ENCODE results near the gene EWSR1. TPM values are rescaled to one million over a fixed set of nuclear protein-coding genes. Genes with fewer than 3 reads are reported as not detected.

The EWSR1 gene
- total RNA-seq, 2 experiments from 2014 or later, result 329 to 400 TPM

DNA sequence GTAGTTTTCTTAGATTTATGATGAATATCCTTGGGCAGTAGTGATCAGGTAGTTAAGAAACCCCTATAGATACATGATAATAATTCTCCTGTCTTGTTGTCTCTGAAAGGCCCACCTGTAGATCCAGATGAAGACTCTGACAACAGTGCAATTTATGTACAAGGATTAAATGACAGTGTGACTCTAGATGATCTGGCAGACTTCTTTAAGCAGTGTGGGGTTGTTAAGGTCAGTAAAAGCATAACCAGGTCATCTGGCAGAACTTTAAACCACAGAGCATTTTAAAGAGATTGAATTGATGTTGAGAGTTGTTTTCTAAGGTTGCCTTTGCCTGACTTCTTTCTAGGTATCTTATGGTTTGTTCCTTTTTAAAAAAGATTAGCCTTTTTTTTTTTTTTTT, 24.3 kb downstream of the EWSR1 start:
- no peaks in the 10 kb centered on the region for H3K9me3 Mint-ChIP-seq
- H3K27me3 Mint-ChIP-seq, result no peaks in the 10 kb centered on the region
- CTCF ChIA-PET, result interaction anchor here (0.6 to 1.4 kb wide), 2 partner anchors 10 to 13 kb away, joined by 3 to 4 read pairs; no protein-coding TSS in a partner anchor
- peaks cover 2% of the 10 kb centered on the region for H3K4me1 Mint-ChIP-seq
- H3K4me3 Mint-ChIP-seq, result no peak overlapping the region
- POLR2A ChIA-PET, result no interaction called here
- H3K27ac Mint-ChIP-seq, result no peak overlapping the region
- no peak for DNase-seq
- H3K36me3 Mint-ChIP-seq (ENCODE audit: low read depth), result peaks cover 71% of the 10 kb centered on the region

- POLR2A ChIA-PET, result no interaction called here
- peaks cover 55% of the 10 kb centered on the region for H3K36me3 Mint-ChIP-seq (ENCODE audit: low read depth)
- CTCF ChIA-PET, result interaction anchor here (0.7 kb wide), 1 partner anchor 42 kb away, joined by 3 read pairs; no protein-coding TSS in a partner anchor
- no peak overlapping the region for H3K27ac Mint-ChIP-seq
- no peaks in the 10 kb centered on the region for H3K9me3 Mint-ChIP-seq
- no peak overlapping the region for H3K4me3 Mint-ChIP-seq
- DNase-seq, result no peak
- H3K27me3 Mint-ChIP-seq, result no peaks in the 10 kb centered on the region
- no peaks in the 10 kb centered on the region for H3K4me1 Mint-ChIP-seq
These were observed 30.6 kb downstream of the EWSR1 start for GRCh38 chr22:29298641-29299040.

DNA sequence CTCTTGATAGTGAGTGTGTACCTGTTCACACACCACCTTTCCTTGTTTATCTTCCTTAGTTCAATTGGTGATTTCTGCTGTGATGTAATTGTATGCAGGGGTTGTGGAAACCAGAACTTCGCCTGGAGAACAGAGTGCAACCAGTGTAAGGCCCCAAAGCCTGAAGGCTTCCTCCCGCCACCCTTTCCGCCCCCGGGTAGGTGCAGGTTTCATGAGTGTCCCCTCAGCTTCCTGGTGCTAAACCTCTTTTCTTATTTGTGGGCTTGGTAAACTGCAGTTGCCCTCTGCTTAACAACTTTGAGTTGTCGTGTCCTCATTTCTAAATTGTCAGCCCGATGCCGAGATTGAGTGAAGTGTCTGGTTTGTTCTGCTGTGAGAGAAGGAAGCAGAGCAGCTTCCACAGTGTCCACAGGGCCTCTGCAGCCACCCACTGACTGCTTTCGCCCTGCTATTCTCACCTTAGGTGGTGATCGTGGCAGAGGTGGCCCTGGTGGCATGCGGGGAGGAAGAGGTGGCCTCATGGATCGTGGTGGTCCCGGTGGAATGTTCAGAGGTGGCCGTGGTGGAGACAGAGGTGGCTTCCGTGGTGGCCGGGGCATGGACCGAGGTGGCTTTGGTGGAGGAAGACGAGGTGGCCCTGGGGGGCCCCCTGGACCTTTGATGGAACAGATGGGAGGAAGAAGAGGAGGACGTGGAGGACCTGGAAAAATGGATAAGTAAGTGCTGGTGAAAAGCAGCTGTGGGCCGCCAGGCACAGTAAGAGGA, 31.2 kb downstream of the EWSR1 start:
- H3K4me1 Mint-ChIP-seq, result peaks cover 1% of the 10 kb centered on the region
- no peak overlapping the region for H3K4me3 Mint-ChIP-seq
- H3K27ac Mint-ChIP-seq, result no peak overlapping the region
- CTCF ChIA-PET, result no interaction called here
- POLR2A ChIA-PET, result no interaction called here
- peaks cover 55% of the 10 kb centered on the region for H3K36me3 Mint-ChIP-seq (ENCODE audit: low read depth)
- H3K27me3 Mint-ChIP-seq, result peaks cover 1% of the 10 kb centered on the region
- H3K9me3 Mint-ChIP-seq, result no peaks in the 10 kb centered on the region
- DNase-seq, result no peak

DNA sequence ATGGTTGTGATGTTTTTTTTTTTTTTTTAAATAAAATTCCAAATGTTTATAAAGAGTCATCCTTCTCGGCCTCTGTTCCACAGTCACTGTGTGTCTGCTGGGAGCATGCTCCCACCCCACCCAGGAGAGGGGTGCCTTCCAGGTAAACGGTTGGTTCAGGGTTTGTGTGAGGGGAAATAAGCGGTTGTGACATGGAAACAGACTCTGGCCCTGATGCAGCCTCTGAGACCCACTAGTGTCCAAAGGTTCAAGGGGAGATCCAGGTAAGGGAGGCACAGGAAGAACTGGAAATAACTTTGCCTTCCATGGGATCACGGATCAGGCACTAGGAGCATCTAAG, 32.4 kb downstream of the EWSR1 start:
- no peak for DNase-seq
- Mint-ChIP-seq H3K4me3 (no peak overlapping the region), H3K27ac (no peak overlapping the region), H3K9me3 (no peaks in the 10 kb centered on the region), H3K36me3 (ENCODE audit: low read depth) (peaks cover 48% of the 10 kb centered on the region), H3K4me1 (peaks cover 6% of the 10 kb centered on the region), H3K27me3 (peaks cover 9% of the 10 kb centered on the region)
- ChIA-PET POLR2A (no interaction called here), CTCF (interaction anchor here (0.9 kb wide), 1 partner anchor 12 kb away, joined by 3 read pairs; no protein-coding TSS in a partner anchor)

DNA sequence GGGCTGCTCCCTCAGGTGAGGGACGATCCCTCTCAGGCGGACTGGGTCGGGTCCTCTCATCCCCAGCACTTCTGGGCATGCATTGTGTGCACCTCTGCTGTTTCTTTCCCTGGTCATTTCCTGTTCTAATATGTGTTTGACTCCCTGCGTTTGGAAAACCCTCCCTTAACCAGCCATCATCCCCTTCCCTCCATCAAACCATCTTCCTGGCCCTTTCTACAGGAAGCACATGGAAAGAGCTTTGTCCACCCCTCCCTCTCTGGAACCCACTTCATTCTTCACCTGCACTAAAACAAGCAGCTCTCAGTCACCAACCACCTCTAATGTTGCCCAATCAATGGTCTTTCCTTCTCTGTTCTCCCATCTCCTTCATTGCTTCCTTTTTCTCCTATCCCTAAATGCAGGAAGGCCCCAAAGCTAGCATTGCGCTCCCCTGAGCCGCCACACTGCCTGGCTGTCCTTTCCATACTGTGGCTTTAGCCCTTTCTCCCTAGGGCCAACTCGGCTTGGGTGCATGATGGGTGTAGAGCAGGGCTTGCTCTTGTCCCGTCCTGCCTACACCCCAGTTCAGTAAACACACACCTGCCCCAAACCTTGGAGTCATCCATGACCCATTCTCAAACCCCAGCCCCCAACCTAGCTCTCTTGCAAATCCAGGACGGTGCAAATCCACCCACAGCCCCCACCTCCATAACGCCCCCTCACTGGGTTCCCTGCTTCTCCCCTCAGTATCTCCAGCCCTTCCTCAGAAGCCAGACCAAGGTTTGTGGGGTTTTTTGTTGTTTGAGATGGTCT, 32.9 kb downstream of the EWSR1 start:
- DNase-seq, result no peak
- peak overlapping the region; percentile 55 for H3K27ac Mint-ChIP-seq
- H3K9me3 Mint-ChIP-seq, result no peaks in the 10 kb centered on the region
- ChIA-PET POLR2A (interaction anchor here (0.5 kb wide), 1 partner anchor 234 kb away, joined by 3 read pairs; no protein-coding TSS in a partner anchor), CTCF (interaction anchor here (0.9 to 3.6 kb wide), 2 partner anchors 12 to 13 kb away, joined by 3 to 24 read pairs; no protein-coding TSS in a partner anchor)
- no peak overlapping the region for H3K4me3 Mint-ChIP-seq
- peaks cover 12% of the 10 kb centered on the region for H3K27me3 Mint-ChIP-seq
- peaks cover 42% of the 10 kb centered on the region for H3K36me3 Mint-ChIP-seq (ENCODE audit: low read depth)
- peaks cover 9% of the 10 kb centered on the region for H3K4me1 Mint-ChIP-seq

GRCh38 chr22:29301716-29302401, 33.8 kb downstream of the EWSR1 start:
- Mint-ChIP-seq H3K4me3 (no peak overlapping the region), H3K27ac (peak overlapping the region; percentile 54), H3K9me3 (no peaks in the 10 kb centered on the region), H3K36me3 (ENCODE audit: low read depth) (peaks cover 34% of the 10 kb centered on the region), H3K27me3 (peaks cover 17% of the 10 kb centered on the region), H3K4me1 (peaks cover 14% of the 10 kb centered on the region)
- DNase-seq, result no peak
- CTCF ChIA-PET, result interaction anchor here (1.6 to 3.6 kb wide), 2 partner anchors 9 to 11 kb away, joined by 4 to 24 read pairs; no protein-coding TSS in a partner anchor
- POLR2A ChIA-PET, result no interaction called here

GRCh38 chr22:29302402-29302680, 34.3 kb downstream of the EWSR1 start:
- Mint-ChIP-seq H3K27ac (no peak overlapping the region), H3K27me3 (peaks cover 18% of the 10 kb centered on the region)
- POLR2A ChIA-PET, result no interaction called here

DNA sequence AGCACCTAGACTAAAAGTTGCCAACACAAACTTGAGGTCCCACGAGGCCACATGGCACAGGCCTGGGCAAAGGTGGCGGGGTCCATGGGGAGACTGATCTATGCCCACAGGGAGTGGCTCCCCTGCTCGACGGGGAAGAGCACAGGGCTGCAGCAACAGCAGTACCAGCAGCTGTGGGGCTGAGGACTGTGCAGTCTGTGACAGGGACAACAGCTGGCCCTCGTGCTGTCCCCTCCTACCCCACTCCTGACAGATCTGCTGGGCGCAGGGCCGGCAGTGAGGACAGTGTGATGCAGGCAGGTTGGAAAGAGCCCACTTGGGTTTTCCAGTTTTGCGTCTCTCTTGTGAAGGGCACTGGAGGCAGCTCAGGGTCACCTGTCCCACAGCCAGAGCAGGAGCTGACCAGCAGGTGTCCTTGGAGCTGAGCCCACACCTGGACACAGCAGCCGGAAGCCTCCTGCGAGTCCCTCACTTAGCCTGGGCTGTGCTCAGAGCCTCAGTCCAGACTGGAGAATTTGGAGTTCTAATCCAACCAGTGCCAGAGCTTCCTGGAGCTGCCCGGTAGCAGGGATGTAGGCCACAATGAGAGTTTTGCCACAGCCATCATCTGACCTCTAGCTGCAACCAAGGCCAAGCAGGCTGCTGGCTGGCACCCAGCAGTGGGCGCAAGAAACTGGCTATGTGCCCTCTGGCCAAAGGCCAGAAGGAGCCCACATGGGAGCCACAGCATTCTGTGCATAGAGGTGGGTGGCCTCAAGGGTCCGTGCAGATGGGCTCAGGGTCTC, 34.8 kb downstream of the EWSR1 start:
- peaks cover 19% of the 10 kb centered on the region for H3K4me1 Mint-ChIP-seq
- CTCF ChIA-PET, result interaction anchor here (0.5 to 3.6 kb wide), 4 partner anchors 10 to 527 kb away, joined by 3 to 24 read pairs (median 4); no protein-coding TSS in a partner anchor
- POLR2A ChIA-PET, result no interaction called here

More at GRCh38 chr22:29302402-29302680, 34.3 kb downstream of the EWSR1 start:
- Mint-ChIP-seq H3K4me3 (no peak overlapping the region), H3K36me3 (ENCODE audit: low read depth) (peaks cover 29% of the 10 kb centered on the region), H3K9me3 (no peaks in the 10 kb centered on the region), H3K4me1 (peaks cover 15% of the 10 kb centered on the region)
- CTCF ChIA-PET, result interaction anchor here (1.2 to 3.6 kb wide), 3 partner anchors 9 to 57 kb away, joined by 3 to 24 read pairs (median 4); no protein-coding TSS in a partner anchor
- DNase-seq, result no peak

GRCh38 chr22:29305836-29306174, 37.7 kb downstream of the EWSR1 start:
- peak overlapping the region; percentile 50 for H3K27ac Mint-ChIP-seq
- CTCF ChIA-PET, result interaction anchor here (0.7 kb wide), 1 partner anchor 13 kb away, joined by 3 read pairs; no protein-coding TSS in a partner anchor
- peaks cover 32% of the 10 kb centered on the region for H3K4me1 Mint-ChIP-seq
- H3K9me3 Mint-ChIP-seq, result no peaks in the 10 kb centered on the region
- POLR2A ChIA-PET, result no interaction called here
- no peak for DNase-seq
- peaks cover 6% of the 10 kb centered on the region for H3K36me3 Mint-ChIP-seq (ENCODE audit: low read depth)
- peak overlapping the region; percentile 65 for H3K4me3 Mint-ChIP-seq
- H3K27me3 Mint-ChIP-seq, result peaks cover 21% of the 10 kb centered on the region

More for the DNA sequence above, 34.8 kb downstream of the EWSR1 start:
- no peak for DNase-seq
- Mint-ChIP-seq H3K4me3 (no peak overlapping the region), H3K36me3 (ENCODE audit: low read depth) (peaks cover 24% of the 10 kb centered on the region), H3K27ac (no peak overlapping the region), H3K27me3 (peaks cover 21% of the 10 kb centered on the region), H3K9me3 (no peaks in the 10 kb centered on the region)

DNA sequence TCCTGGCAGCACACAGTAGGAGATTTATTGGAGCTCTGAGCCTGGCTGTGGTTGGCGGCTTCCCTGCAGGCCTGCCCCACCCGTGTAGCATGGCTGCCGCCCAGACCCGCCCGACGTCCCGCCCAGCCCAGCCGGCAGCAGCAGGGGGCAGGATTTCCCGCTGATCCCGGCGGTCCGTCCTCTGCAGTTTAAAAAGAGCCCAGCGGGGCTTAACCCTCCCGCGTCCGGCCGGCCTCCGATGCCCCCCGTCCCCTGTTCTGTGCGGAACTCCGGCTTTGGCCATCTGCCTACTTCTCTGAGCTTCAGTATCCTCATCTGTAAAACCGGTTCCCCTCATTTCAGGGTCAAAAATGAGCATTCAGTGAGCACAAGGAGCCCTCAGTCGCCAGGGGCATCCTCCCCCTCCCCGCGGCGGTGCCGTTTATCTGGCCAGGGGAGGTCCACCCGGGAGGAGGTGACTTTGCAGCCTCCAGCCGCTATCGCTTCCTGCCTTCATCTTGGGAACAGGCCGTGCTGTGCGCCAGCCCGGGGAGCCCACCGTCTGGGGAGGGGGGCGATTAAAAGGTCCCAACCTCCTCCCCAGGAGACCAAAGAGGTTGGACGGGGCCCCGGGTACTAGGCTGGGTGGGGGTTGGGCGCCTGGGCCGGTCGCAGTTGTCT, 38.2 kb downstream of the EWSR1 start, which contains the start of gene GAS2L1:
Gene GAS2L1, plus strand, starts transcription at position 476 of the 660 bp plus-strand sequence. CDS start 1,456 bp downstream, outside the sequence.
- POLR2A ChIA-PET, result no interaction called here
- CTCF ChIA-PET, result no interaction called here
- peaks cover 37% of the 10 kb centered on the region for H3K4me1 Mint-ChIP-seq
- DNase-seq, result peak; percentile 45
- no peaks in the 10 kb centered on the region for H3K9me3 Mint-ChIP-seq
- H3K4me3 Mint-ChIP-seq, result peak within 1 kb of the TSS; percentile 73
- H3K27me3 Mint-ChIP-seq, result peaks cover 21% of the 10 kb centered on the region
- peak within 1 kb of the TSS; percentile 57 for H3K27ac Mint-ChIP-seq
- peaks cover 1% of the 10 kb centered on the region for H3K36me3 Mint-ChIP-seq (ENCODE audit: low read depth)

- Mint-ChIP-seq H3K27me3 (peaks cover 22% of the 10 kb centered on the region), H3K4me1 (peaks cover 37% of the 10 kb centered on the region), H3K4me3 (peak overlapping the region; percentile 73), H3K27ac (peak overlapping the region; percentile 31), H3K36me3 (ENCODE audit: low read depth) (no peaks in the 10 kb centered on the region), H3K9me3 (no peaks in the 10 kb centered on the region)
- CTCF ChIA-PET, result no interaction called here
- POLR2A ChIA-PET, result no interaction called here
- peak; percentile 30 for DNase-seq
These were observed 38.9 kb downstream of the EWSR1 start for GRCh38 chr22:29306835-29307595.
